ENCODE data around the gene DNTTIP2.
"Not testable (repeated sequence)": the region's sequence is repeated elsewhere in the genome, so short reads cannot be mapped to it uniquely, and the experiment has no call there.

DNTTIP2 gene

DNA sequence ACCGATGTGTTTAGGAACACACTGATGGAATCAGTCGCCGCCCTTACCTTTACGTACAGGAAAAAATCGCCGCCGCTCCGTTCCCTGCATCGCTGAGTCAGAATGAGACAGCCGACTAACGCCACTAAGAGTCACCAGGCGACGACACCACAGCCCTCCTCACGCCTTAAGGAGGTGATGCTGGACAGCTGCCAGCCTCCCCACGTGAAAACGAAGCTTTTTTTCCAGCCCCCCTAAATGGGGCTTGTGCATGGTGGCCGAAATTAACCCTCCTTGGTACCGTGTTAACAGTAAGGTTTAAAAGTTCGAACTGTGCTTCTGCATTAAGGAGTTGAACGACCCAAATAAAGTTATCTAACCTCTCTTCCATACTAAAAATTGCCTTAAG is 511 bp downstream of the DNTTIP2 start:
- in situ Hi-C loops (cut with MboI; ENCODE audit: low sequenced_read_pairs): no loop called here

DNA sequence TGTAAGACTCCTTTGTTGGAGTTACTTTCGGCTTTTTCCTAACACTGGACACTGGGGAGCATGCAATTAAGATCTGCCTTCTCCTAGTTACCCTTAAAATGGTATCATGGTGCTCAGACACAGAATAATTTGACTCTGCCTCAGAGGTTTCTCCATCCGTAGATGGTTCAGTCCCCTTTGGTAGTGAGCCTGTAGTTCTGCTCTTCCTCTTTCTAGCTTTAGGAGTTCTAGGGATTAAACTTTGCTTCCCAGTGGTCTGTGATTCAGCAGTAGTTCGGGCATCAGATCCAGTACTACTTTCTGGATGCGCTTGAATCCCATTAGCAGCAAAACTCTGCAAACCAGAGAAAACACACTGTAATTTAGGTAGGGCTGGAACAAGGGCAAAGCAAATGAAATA is 1.5 kb downstream of the DNTTIP2 start:
- in situ Hi-C loops (cut with MboI; ENCODE audit: low sequenced_read_pairs): no loop called here

DNA sequence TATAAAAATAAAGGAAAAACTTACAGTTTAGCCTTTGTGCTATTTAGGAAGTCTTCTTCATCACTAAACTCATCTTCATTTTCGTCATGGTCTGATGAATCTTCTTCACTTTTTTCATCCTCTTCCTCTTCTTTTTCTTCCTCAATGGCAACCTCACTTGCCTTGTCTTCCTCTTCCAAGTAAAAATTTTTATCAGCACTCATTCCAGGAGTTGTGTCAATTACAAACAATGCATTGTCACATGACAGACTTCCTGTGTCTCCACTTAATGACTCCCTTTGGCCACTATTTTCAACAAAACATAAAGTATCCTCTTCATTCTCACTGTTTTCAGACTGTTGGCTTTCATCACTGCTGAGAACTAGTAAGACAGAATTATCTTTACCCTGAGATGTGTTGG is 2.8 kb downstream of the DNTTIP2 start:
- in situ Hi-C loops (cut with MboI; ENCODE audit: low sequenced_read_pairs): no loop called here

DNA sequence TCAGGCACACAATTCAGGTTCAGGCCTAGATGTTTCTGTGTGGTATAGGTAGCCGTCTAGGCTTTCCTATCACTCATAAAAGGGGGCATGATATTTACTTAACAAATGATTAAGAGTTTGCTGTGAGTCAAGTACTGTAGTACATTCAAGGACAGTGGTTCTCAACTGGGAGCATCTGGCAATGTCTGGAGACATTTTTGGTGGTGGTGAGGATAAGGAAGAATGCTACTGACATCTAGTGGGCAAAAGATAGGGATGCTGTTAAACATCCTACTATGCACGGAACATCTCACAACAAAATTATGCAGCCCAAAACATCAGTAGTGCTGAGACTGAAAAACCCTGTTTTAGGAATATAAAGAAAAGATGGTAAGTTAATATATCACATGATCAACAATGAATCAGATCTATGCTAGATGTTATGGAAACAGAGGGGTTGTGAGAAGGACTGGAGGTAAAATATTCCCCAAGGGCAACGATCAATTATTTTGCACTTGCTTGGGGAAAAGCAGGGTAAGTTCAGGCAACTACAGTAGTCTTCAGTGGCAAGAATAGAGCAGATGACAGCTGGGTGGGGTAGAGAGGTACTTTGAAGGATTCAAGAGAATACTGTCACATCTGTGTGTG is 4.9 kb downstream of the DNTTIP2 start:
- in situ Hi-C loops (cut with MboI; ENCODE audit: low sequenced_read_pairs): no loop called here

DNA sequence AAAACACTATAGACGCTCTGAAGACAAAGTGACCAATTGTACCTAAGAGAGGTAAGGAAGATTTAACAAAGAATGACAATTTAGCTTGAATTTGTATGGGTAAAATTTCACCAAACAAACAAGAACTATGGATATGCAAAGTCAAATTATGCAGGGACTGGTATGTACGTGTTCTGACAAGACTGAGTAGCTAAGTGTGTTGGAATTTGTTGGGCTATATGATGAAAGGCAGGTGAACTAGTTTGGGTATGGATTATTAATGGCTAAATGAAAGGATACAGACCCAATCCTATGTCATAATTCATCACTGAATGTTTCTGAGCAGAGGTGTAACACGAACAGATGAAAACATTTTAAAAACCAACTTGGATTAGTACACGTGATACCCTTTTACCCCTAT is 7.6 kb downstream of the DNTTIP2 start:
- in situ Hi-C loops (cut with MboI; ENCODE audit: low sequenced_read_pairs): no loop called here

DNA sequence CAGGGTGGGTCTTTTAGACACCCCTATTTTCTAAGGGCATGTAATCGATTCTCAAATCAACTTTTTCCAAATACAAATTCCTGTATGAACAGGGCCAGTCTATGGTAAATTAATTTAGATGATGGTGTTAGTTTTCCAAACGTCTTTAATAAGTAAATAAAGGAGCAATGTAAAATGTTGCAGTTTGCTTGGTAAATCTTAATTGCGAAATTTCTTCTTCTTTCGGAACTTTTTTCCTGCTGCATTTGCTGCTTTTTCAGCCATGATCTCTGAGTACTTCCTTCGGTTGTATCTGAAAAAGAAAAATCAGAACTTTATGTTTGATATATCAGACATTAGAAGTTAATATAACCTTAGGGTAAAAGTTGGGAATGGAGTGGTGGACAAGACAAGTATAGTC is 9.4 kb downstream of the DNTTIP2 start:
- in situ Hi-C loops (cut with MboI; ENCODE audit: low sequenced_read_pairs): no loop called here

DNA sequence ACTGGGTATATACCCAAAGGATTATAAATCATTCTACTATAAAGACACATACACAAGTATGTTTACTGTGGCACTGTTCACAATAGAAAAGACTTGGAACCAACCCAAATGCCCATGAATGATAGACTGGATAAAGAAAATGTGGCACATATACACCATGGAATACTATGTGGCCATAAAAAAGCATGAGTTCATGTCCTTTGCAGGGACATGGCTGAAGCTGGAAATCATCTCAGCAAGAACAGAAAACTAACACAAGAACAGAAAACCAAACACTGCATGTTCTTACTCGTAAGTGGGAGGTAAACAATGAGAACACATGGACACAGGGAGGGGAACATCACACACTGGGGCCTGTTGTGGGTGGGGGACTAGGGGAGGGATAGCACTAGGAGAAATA is 10.5 kb downstream of the DNTTIP2 start:
- in situ Hi-C loops (cut with MboI; ENCODE audit: low sequenced_read_pairs): not testable (repeated sequence)

DNA sequence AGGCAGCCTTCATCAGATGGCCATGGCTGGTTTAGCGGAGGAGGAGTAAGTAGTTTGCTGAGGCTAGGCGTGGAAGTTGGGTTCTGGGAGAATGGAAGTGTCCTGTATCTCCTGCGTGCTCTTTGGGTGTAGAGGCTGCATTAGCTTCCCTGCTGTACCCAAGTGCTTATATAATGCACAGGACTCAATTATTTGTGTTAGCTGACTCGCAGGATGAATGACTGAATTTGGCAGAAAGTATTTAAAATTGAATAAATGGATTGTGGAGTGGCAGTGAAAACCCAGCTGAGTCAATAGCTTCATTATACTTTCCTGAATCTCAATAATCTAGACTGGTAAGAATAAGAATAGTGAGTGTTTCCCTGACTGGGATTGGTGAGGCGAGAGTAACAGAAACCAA is 13.8 kb downstream of the DNTTIP2 start:
- in situ Hi-C loops (cut with MboI; ENCODE audit: low sequenced_read_pairs): no loop called here

DNA sequence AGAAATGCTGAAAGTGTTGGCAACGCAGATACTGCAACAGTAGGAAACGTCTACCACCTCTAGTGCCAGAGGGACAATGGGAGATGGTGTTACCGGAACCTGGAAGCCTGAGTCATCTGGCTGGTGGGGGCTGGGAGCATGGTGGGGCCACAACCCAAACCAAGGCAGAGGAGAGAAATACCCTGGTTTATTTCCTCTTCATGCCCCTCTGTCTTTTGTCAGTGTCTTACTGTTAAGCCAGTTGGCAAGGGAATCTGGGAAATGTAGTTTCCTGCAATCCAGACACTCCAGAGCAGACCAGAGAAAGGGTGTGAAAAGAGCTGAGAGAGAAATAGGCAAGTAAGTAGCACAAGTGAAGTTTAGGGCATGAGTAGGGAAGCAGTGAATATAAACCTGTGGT is 14.8 kb downstream of the DNTTIP2 start:
- in situ Hi-C loops (cut with MboI; ENCODE audit: low sequenced_read_pairs): no loop called here

DNA sequence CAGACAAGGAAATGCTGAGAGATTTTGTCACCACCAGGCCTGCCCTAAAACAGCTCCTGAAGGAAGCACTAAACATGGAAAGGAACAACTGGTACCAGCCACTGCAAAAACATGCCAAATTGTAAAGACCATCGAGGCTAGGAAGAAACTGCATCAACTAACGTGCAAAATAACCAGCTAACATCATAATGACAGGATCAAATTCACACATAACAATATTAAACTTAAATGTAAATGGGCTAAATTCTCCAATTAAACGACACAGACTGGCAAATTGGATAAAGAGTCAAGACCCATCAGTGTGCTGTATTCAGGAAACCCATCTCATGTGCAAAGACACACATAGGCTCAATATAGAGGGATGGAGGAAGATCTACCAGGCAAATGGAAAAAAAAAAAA is 21.4 kb downstream of the DNTTIP2 start:
- in situ Hi-C loops (cut with MboI; ENCODE audit: low sequenced_read_pairs): not testable (repeated sequence)

DNA sequence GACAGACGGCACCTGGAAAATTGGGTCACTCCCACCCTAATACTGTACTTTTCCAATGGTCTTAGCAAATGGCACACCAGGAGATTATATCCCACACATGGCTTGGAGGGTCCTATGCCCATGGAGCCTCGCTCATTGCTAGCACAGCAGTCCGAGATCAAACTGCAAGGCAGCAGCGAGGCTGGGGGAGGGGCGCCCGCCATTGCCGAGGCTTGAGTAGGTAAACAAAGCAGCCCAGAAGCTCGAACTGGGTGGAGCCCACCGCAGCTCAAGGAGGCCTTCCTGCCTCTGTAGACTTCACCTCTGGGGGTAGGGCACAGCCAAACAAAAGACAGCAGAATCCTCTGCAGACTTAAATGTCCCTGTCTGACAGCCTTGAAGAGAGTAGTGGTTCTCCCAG is 23.0 kb downstream of the DNTTIP2 start:
- in situ Hi-C loops (cut with MboI; ENCODE audit: low sequenced_read_pairs): not testable (repeated sequence)

DNA sequence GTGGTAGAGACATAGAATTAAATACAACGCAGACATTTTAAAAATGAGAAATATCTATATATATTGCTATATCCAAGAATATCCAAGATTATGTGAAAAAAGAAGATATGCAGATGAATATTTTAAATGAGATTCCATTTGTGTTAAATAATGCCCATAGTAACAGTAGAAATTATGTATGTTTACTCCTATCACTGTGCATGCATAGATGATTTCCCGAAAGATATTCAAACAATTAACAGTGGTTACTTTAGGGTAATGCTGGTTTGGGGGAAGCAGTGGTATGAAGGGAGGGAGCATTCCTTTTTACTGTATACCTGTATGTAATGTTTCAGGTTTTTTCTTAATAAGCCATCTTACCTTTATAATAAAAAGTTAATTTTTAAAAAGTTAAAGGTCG is 25.1 kb downstream of the DNTTIP2 start:
- in situ Hi-C loops (cut with MboI; ENCODE audit: low sequenced_read_pairs): no loop called here

DNA sequence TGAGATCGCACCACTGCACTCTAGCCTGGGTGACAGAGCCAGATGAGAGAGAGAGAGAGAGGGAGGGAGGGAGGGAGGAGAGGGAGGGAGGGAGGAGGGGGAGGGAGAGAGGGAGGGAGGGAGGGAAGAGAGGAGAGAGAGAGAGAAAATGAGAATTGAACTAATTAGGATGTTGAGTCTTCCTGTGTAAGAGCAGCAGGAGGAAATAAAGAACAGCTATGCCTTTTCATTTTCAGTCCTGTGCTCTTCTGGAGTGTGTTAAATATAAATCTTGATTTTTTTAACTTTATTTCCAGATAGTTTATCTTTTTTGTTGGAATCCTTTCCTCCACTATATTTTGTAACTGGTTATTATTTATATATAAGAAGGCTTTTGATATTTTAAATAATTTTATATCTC is 27.1 kb downstream of the DNTTIP2 start:
- in situ Hi-C loops (cut with MboI; ENCODE audit: low sequenced_read_pairs): no loop called here

DNA sequence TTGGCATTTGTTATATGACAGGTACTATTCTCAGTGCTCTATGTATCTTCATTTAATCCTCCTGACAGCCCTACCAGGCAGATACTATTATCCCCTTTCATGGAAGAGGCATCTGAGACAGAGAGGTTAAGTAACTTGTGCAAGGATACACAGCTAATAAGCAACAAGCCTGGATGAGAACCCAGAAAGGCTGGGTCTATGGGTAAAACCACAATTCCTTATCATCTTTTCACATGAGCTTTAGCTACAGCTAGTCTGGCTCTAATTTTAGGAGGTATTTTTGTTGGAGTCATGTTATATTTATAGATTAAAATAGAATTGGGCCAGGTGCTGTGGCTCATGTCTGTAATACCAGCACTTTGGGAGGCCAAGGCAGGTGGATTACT is 27.7 kb downstream of the DNTTIP2 start:
- in situ Hi-C loops (cut with MboI; ENCODE audit: low sequenced_read_pairs): no loop called here

DNA sequence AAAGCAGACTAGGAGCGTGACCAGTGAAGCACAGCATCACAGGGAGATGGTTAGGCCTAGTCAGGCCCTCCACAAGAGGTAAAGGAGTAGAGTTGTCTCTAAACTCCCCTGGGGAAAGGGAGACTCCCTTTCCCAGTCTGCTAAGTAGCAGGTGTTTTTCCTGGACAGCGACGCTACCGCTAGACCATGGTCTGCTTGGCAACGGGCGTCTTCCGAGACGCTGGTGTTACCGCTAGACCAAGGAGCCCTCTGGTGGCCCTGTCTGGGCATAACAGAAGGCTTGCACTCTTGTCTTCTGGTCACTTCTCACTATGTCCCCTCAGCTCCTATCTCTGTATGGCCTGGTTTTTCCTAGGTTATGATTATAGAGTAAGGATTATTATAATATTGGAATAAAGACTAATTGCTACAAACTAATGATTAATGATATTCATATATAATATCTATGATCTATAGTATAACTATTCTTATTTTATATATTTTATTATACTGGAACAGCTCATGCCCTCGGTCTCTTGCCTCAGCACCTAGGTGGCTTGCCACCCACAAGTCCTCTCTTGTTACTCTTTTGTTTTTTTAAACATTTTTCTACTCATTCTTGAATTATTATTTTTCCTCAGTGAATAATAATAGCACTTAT is 28.2 kb downstream of the DNTTIP2 start:
- in situ Hi-C loops (cut with MboI; ENCODE audit: low sequenced_read_pairs): not testable (repeated sequence)

DNA sequence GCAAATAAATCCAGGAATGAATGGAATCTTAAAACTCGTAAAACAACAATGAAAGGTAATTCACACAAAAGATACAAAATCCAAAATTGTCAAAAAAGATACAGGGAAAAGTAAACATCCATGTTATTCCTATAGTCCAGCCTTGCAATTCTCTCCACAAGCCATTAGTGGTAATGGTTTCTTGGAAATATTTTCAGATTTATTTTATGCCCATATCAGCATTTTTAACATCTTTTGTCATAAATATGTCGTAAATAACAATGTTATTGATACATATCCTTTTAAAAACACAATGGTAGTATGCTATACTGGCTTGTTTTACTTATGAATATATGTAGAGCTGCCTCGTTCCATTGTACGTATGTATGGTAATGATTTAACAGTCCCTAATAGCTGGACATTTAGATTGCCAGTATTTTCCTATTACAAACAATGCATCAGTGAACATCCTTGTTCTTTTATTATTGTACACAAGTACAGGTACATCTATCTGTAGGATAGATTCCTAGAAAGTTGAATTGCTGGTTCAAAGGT is 30.6 kb downstream of the DNTTIP2 start:
- in situ Hi-C loops (cut with MboI; ENCODE audit: low sequenced_read_pairs): no loop called here

DNA sequence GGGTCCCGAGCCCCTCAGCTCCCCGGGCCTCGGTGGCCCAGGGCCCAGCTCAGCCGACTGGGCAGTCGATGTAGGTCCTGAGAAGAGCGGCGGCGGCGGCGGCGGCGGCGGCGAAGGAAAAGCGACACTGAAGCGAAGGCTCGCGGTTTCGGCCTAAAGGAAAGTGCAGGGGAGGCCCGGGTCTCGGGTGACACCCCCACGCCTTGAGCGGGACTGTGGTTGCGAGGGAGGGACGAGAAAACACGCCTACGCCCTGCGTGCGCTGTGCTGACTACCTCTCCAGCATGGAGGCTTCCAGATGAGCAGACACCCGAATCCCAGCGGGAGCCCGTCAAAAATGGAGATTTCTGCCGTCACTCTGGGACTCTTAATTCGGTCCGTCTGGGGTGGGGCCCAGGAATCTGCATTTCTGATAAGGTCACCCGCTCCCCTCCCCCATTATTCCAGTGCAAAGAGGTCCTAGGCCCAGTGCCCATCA is 31.2 kb downstream of the DNTTIP2 start:
- in situ Hi-C loops (cut with MboI; ENCODE audit: low sequenced_read_pairs): no loop called here

DNA sequence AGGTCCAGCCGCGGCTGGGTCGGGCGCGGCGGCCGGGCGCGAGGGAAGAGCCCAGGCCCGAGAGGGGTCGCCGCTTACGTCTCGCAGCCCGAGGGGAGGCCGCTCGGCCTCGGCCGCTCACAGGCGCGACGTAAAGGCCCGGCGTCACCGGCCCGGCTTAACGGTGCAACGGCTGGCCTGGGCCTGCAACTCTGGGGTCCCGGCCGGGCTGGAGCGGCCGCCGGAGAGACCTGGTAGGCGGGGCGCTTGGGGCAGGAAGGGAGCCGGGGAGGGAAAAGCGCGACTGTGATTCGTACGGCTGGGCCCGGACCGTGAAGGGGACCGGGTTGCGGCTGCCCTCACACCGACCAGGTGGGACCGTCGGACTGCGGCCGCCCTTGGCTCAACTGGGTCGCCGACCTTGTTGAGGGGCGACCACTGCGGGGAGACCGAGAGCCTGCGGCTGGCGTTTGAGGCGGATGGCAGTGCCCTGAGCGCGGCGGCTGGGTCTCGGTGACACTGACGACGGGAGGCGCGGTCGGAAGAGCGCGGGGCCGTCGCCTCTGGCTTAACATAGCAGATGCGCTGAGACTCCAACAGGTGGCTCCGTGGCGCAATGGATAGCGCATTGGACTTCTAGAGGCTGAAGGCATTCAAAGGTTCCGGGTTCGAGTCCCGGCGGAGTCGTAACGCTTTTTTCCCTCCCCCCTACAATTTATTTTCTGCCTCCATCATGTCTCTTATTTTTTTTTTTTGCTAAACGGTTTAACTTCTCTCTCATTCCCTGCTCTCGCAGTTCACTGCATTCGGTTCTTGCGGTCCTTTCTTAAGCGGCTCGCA is 31.8 kb downstream of the DNTTIP2 start:
- in situ Hi-C loops (cut with MboI; ENCODE audit: low sequenced_read_pairs): no loop called here

DNA sequence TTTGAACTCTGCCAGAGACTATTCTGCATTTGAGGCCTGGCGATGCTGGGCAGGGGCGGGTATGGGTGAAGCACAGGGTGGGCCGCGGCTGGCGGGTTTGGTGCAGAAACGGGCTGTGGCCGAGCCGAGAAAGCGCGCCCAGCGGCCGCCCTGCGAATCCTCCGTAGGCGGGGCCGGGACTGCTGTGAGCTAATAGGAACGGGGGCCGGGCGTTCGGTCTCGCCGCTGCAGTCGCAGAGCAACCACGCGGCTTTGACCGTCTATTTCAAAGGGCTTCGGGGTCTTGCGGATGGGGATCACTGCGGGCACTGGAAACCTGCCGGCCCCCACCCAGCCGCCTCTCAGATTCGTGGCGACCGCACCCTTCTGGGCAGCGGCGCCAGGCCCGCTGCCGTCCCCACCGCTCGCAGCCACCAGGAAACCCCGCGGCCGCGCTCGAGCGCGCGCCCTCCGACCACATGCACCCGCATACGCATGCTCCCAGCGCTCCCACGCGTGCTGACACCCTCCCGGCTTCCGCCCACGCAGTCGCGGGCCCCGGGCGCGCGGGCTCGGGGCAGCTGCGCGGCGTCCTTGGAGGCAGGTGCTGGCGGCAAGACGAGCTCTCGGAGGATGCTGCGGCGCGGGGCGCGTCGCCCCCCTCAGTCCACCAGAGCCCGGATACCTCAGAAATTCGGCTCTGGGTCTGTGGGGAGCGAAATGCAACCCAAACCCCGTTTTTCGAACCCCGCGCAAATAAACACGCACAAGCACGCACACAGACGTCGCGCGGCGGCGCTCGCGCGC is 32.6 kb downstream of the DNTTIP2 start:
- in situ Hi-C loops (cut with MboI; ENCODE audit: low sequenced_read_pairs): no loop called here

DNA sequence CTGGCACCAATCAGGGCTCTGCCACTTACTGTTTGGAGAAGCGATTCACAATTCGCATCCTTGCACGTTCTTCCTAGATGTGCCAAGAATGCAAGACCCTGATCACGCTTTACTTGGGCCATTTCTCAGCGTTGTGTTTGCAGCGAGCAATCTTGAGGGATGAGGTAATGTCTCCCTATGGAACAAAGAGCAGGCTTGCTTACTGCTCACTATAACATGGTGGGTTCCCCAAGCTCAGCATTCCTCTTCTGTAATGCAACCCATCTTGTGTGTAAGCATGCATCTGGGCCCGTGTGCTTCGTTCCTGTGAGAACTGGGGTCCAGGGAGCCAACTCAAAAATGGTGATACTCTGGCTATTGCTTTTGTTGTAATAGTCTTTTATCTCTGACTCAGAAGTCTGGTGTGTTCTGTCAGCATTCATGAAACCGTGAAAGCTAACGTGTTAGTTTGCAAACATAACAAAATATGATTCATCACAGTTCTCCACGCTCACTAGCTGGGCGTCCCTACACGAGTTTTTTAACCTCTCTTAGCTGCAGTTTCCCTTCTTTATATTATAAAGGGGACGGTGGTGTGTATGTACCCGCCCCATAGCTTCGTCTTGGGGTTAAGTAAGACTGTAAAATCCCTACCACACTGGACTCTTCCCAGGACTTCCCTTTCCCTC is 33.3 kb downstream of the DNTTIP2 start:
- in situ Hi-C loops (cut with MboI; ENCODE audit: low sequenced_read_pairs): no loop called here

Data from HL-60/S4 treated with phorbol 12-myristate 13-acetate at 8.2 ng/mL for 4 days and 3 days (cell line).